Fibroblast of skin of abdomen (primary cell): ENCODE measurements around the gene PLCH1.
"Not testable (repeated sequence)": the region's sequence is repeated elsewhere in the genome, so short reads cannot be mapped to it uniquely, and the experiment has no call there.

Source experiments
- DNase-seq: peaks from one replicate; pipeline ENCODE4 v3.0.0-alpha.2; 2013

Gene PLCH1

GRCh38 chr3:155411500-155412223 lies 333.2 kb downstream of the PLCH1 start:
- DNase-seq = no peak

- DNase-seq = no peak
These were observed 335.5 kb downstream of the PLCH1 start for GRCh38 chr3:155409336-155409735.

GRCh38 chr3:155407971-155408370 lies 336.9 kb downstream of the PLCH1 start:
- peak; percentile 17 for DNase-seq

GRCh38 chr3:155407331-155407730 lies 337.5 kb downstream of the PLCH1 start:
- DNase-seq = peak; percentile 27

- DNase-seq = no peak
These were observed 340.4 kb downstream of the PLCH1 start for GRCh38 chr3:155404486-155404885.

- DNase-seq = no peak
These were observed 342.2 kb downstream of the PLCH1 start for GRCh38 chr3:155402656-155403055.

- DNase-seq = peak; percentile 27
These were observed 346.8 kb downstream of the PLCH1 start for GRCh38 chr3:155398046-155398445.

- not testable (repeated sequence) for DNase-seq
These were observed 350.0 kb downstream of the PLCH1 start for GRCh38 chr3:155394896-155395295.

GRCh38 chr3:155394240-155394639 lies 350.6 kb downstream of the PLCH1 start:
- no peak for DNase-seq

GRCh38 chr3:155393316-155393715 lies 351.6 kb downstream of the PLCH1 start:
- no peak for DNase-seq

- DNase-seq = no peak
These were observed 352.7 kb downstream of the PLCH1 start for GRCh38 chr3:155392138-155392537.

- peak; percentile 93 for DNase-seq
These were observed 353.3 kb downstream of the PLCH1 start for GRCh38 chr3:155391551-155391958.

GRCh38 chr3:155391104-155391503 lies 353.8 kb downstream of the PLCH1 start:
- peak; percentile 90 for DNase-seq

- DNase-seq = no peak
These were observed 354.5 kb downstream of the PLCH1 start for GRCh38 chr3:155390351-155390750.

GRCh38 chr3:155388417-155388816 lies 356.5 kb downstream of the PLCH1 start:
- DNase-seq = no peak

- peak; percentile 42 for DNase-seq
These were observed 357.3 kb downstream of the PLCH1 start for GRCh38 chr3:155387571-155387970.

- no peak for DNase-seq
These were observed 358.0 kb downstream of the PLCH1 start for GRCh38 chr3:155386919-155387318.

GRCh38 chr3:155385896-155386625 lies 358.8 kb downstream of the PLCH1 start:
- DNase-seq = no peak

GRCh38 chr3:155382396-155383042 lies 362.4 kb downstream of the PLCH1 start:
- peak; percentile 62 for DNase-seq

- no peak for DNase-seq
These were observed 367.0 kb downstream of the PLCH1 start for GRCh38 chr3:155377847-155378246.

- DNase-seq = no peak
These were observed 367.8 kb downstream of the PLCH1 start for GRCh38 chr3:155377071-155377470.

- DNase-seq = no peak
These were observed 372.6 kb downstream of the PLCH1 start for GRCh38 chr3:155372281-155372680.

- DNase-seq = no peak
These were observed 373.9 kb downstream of the PLCH1 start for GRCh38 chr3:155370764-155371503.
